Measurements from ENCODE around the gene PRKCA. TPM values are rescaled to one million over a fixed set of nuclear protein-coding genes. Genes with fewer than 3 reads are reported as not detected.

PRKCA gene
- total RNA-seq, 1 donor from 2014 or later = 15.5 TPM

DNA sequence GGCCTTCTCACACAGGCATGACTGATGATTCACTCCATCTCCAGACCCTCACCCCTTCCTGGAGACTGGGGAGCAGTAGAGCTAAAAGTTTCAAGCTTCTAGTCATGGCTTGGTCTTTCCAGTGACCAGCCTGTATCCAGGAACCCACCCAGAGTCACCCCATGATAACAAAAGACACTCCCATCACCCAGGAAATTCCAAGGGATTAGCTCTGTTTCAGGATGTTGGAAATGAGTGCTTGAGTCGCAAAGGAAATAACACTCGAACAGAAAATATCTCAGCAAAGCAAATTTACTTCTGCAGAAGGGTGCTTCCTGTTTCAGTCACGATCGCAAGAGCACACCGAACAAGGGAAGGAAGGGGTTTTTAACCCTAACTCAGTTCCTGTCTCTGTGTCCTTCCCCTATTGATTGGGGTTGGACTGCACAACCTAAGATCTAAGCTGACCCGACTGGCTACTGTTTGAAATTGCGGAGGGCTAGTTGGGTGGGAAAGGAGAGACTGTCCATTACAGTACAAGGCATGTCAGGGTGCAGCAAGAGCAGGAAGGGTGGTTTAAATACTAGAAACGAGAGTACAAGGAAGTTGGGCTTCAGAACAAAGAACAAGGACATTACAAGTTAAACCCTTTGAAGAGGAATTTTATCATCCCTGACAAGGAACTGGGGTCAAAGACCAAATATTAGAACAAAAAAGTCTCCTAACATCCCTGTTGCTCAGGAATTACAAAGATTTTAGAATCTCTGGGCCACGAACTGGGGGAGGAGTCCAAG, 308.1 kb downstream of the PRKCA start:
- H3K4me3 ChIP-seq = no peak overlapping the region
- H3K36me3 ChIP-seq = no peaks in the 10 kb centered on the region
- TF ChIP-seq POLR2A (IDR thresholded peaks at IDR 0.05) (no peak), POLR2AphosphoS5 (IDR thresholded peaks at IDR 0.05; ENCODE audit: insufficient read depth in 1 of 2, low read depth in 1 of 2) (no peak)
- TF ChIP-seq, protein P1, sequence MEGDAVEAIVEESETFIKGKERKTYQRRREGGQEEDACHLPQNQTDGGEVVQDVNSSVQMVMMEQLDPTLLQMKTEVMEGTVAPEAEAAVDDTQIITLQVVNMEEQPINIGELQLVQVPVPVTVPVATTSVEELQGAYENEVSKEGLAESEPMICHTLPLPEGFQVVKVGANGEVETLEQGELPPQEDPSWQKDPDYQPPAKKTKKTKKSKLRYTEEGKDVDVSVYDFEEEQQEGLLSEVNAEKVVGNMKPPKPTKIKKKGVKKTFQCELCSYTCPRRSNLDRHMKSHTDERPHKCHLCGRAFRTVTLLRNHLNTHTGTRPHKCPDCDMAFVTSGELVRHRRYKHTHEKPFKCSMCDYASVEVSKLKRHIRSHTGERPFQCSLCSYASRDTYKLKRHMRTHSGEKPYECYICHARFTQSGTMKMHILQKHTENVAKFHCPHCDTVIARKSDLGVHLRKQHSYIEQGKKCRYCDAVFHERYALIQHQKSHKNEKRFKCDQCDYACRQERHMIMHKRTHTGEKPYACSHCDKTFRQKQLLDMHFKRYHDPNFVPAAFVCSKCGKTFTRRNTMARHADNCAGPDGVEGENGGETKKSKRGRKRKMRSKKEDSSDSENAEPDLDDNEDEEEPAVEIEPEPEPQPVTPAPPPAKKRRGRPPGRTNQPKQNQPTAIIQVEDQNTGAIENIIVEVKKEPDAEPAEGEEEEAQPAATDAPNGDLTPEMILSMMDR (IDR thresholded peaks at IDR 0.05) = no peak
- H3K27ac ChIP-seq = no peak overlapping the region
- H3K9me3 ChIP-seq = no peaks in the 10 kb centered on the region
- intact Hi-C loops (cut with DNase I) = no loop called here
- no peaks in the 10 kb centered on the region for H3K4me1 ChIP-seq
- DNase-seq (ENCODE audit: extremely low spot score in 2 of 2) = no peak
- H3K27me3 ChIP-seq = no peaks in the 10 kb centered on the region

DNA sequence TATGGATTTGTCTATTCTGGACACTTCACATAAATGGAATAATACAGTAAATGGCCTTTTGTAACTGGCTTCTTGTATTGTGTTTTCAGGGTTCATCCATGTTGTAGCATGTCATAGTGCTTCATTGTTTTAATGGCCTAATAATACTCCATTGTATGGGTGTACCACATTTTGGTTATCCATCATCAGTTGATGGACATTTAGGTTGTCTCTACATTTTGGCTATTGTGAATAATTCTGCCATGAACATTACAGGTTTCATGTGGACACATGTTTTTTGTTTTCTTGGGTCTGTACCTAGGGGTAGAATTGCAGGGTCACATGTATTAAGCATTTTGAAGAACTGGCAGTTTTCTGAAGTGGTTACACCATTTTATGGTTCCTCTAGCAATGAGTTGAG, 309.0 kb downstream of the PRKCA start:
- Histone ChIP-seq H3K27ac (no peak overlapping the region), H3K4me1 (no peaks in the 10 kb centered on the region), H3K27me3 (no peaks in the 10 kb centered on the region), H3K9me3 (no peaks in the 10 kb centered on the region), H3K4me3 (no peak overlapping the region), H3K36me3 (no peaks in the 10 kb centered on the region)
- DNase-seq (ENCODE audit: extremely low spot score in 2 of 2) = no peak
- intact Hi-C loops (cut with DNase I) = no loop called here
- no peak for TF ChIP-seq POLR2A (IDR thresholded peaks at IDR 0.05)
- TF ChIP-seq POLR2AphosphoS5 (IDR thresholded peaks at IDR 0.05; ENCODE audit: insufficient read depth in 1 of 2, low read depth in 1 of 2) = no peak
- TF ChIP-seq, protein P1 (IDR thresholded peaks at IDR 0.05) = no peak

DNA sequence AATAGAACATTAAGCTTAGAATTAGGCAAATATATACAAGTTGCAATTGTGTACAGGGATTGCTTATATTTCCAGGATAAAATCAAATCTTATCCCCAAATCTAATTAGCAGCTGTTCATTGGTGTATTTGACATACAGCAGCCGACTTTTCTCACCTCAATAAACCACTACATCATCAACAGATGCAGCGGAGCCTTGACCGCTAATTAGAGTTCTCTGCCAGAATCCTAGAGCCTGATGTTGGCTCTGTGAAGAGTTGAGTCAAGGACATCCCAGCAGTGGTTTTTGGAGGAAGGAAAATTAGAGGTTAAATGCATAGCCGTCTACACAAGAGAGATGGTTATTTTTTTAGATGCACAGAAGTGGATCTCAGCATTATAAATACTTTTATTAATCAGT, 310.6 kb downstream of the PRKCA start:
- Histone ChIP-seq H3K4me3 (no peak overlapping the region), H3K27me3 (no peaks in the 10 kb centered on the region), H3K9me3 (no peaks in the 10 kb centered on the region), H3K36me3 (no peaks in the 10 kb centered on the region), H3K27ac (no peak overlapping the region), H3K4me1 (no peaks in the 10 kb centered on the region)
- no peak for DNase-seq (ENCODE audit: extremely low spot score in 2 of 2)
- intact Hi-C loops (cut with DNase I) = no loop called here
- TF ChIP-seq, protein P1 (IDR thresholded peaks at IDR 0.05) = no peak
- no peak for TF ChIP-seq POLR2A (IDR thresholded peaks at IDR 0.05)
- TF ChIP-seq POLR2AphosphoS5 (IDR thresholded peaks at IDR 0.05; ENCODE audit: insufficient read depth in 1 of 2, low read depth in 1 of 2) = no peak

DNA sequence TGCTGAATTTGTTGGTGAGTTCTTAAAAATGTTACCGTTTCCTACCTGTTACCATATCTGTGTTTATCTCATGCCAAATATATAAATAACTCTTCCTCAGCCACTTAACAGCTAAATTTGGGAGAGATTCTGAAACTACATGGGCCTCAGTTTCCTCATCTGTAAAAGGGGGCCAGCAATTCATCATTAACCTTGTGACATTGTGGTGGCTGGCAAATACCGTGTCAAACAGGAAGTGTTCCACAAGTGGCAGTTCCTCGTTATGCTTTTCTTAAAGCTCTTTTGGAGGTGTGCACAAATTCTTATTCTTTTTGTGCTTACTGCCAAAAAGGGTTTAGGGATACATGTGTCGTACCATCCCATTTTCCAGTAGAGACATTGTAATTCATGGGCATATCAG, 312.1 kb downstream of the PRKCA start:
- intact Hi-C loops (cut with DNase I) = no loop called here
- H3K36me3 ChIP-seq = no peaks in the 10 kb centered on the region
- no peak overlapping the region for H3K27ac ChIP-seq
- no peaks in the 10 kb centered on the region for H3K9me3 ChIP-seq
- H3K4me1 ChIP-seq = no peaks in the 10 kb centered on the region
- TF ChIP-seq, protein P1 (IDR thresholded peaks at IDR 0.05) = no peak
- no peak for TF ChIP-seq POLR2AphosphoS5 (IDR thresholded peaks at IDR 0.05; ENCODE audit: insufficient read depth in 1 of 2, low read depth in 1 of 2)
- TF ChIP-seq POLR2A (IDR thresholded peaks at IDR 0.05) = no peak
- H3K27me3 ChIP-seq = no peaks in the 10 kb centered on the region
- no peak overlapping the region for H3K4me3 ChIP-seq
- no peak for DNase-seq (ENCODE audit: extremely low spot score in 2 of 2)

DNA sequence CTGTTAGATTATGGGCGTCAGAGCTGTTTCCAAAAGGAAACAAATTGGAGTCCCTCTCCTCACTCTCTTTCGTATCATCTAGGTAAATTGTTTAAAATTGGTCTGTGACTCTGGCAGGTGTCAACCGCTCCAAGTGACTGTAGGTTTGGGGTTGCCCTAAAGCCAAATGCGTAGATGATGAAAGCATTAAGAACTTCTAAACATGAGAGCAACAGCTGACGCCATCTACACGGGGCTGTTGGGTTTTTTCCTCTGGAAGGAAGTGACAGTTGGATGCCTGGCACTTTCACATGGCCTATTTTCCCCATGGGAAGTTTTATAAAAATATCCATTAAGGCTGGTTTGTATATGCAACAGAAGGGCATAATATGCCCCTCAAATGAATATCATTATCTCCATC, 316.8 kb downstream of the PRKCA start:
- no peaks in the 10 kb centered on the region for H3K36me3 ChIP-seq
- no peaks in the 10 kb centered on the region for H3K4me1 ChIP-seq
- no peak overlapping the region for H3K27ac ChIP-seq
- intact Hi-C loops (cut with DNase I) = no loop called here
- TF ChIP-seq POLR2AphosphoS5 (IDR thresholded peaks at IDR 0.05; ENCODE audit: insufficient read depth in 1 of 2, low read depth in 1 of 2) (no peak), POLR2A (IDR thresholded peaks at IDR 0.05) (no peak)
- TF ChIP-seq, protein P1 (IDR thresholded peaks at IDR 0.05) = no peak
- DNase-seq (ENCODE audit: extremely low spot score in 2 of 2) = no peak
- no peaks in the 10 kb centered on the region for H3K9me3 ChIP-seq
- no peak overlapping the region for H3K4me3 ChIP-seq
- no peaks in the 10 kb centered on the region for H3K27me3 ChIP-seq

All from vagina (tissue), 2 donors.